HG03520 (cell line): ENCODE measurements around the gene TNFRSF8.
"Not testable (repeated sequence)": the region's sequence is repeated elsewhere in the genome, so short reads cannot be mapped to it uniquely, and the experiment has no call there.

Experiments
- ATAC-seq: cut with Tn5 transposase; IDR thresholded peaks from one replicate; pipeline ENCODE4 v1.9.1; 2021; ENCODE audit warnings: mild to moderate bottlenecking, moderate library complexity; ENCODE audit not compliant: unreplicated experiment

TNFRSF8 gene

GRCh38 chr1:12038356-12039163 lies 24.5 kb upstream of the TNFRSF8 start:
- no peak for ATAC-seq

- no peak for ATAC-seq
Observed at GRCh38 chr1:12039164-12039525, 24.0 kb upstream of the TNFRSF8 start.

GRCh38 chr1:12039824-12040456 lies 23.2 kb upstream of the TNFRSF8 start:
- peak; percentile 33 for ATAC-seq

- peak; percentile 84 for ATAC-seq
Observed at GRCh38 chr1:12040457-12041051, 22.5 kb upstream of the TNFRSF8 start.

- ATAC-seq = not testable (repeated sequence)
Observed at GRCh38 chr1:12044187-12044877, 18.8 kb upstream of the TNFRSF8 start.

- ATAC-seq = peak; percentile 3
Observed at GRCh38 chr1:12046749-12047119, 16.4 kb upstream of the TNFRSF8 start.

- peak; percentile 32 for ATAC-seq
Observed at GRCh38 chr1:12047120-12047876, 15.8 kb upstream of the TNFRSF8 start.

- ATAC-seq = no peak
Observed at GRCh38 chr1:12048372-12048771, 14.7 kb upstream of the TNFRSF8 start.

GRCh38 chr1:12049616-12050015 lies 13.5 kb upstream of the TNFRSF8 start:
- ATAC-seq = no peak

- no peak for ATAC-seq
Observed at GRCh38 chr1:12051361-12051760, 11.7 kb upstream of the TNFRSF8 start.

GRCh38 chr1:12052008-12052573 lies 11.0 kb upstream of the TNFRSF8 start:
- peak; percentile 75 for ATAC-seq

GRCh38 chr1:12052997-12053686 lies 10.0 kb upstream of the TNFRSF8 start:
- ATAC-seq = no peak

GRCh38 chr1:12053752-12054548 lies 9.2 kb upstream of the TNFRSF8 start:
- no peak for ATAC-seq

- ATAC-seq = no peak
Observed at GRCh38 chr1:12055259-12055658, 7.8 kb upstream of the TNFRSF8 start.

- no peak for ATAC-seq
Observed at GRCh38 chr1:12056331-12056841, 6.7 kb upstream of the TNFRSF8 start.

- ATAC-seq = no peak
Observed at GRCh38 chr1:12057382-12057781, 5.7 kb upstream of the TNFRSF8 start.

GRCh38 chr1:12057940-12058687 lies 5.0 kb upstream of the TNFRSF8 start:
- ATAC-seq = no peak

- no peak for ATAC-seq
Observed at GRCh38 chr1:12059226-12059625, 3.9 kb upstream of the TNFRSF8 start.
